ENCODE results near the gene RSRP1.

The RSRP1 gene

GRCh38 chr1:25220666-25221065 is 26.6 kb downstream of the RSRP1 start:
- DNase-seq (ENCODE audit: low read depth): no peak
- TF ChIP-seq CTCF (conservative IDR thresholded peaks at IDR 0.05; ENCODE audit: low read length): no peak
- no peak overlapping the region for H3K4me3 ChIP-seq (ENCODE audit: low read length)

GRCh38 chr1:25219661-25220251 is 27.5 kb downstream of the RSRP1 start:
- no peak overlapping the region for H3K4me3 ChIP-seq (ENCODE audit: low read length)
- TF ChIP-seq CTCF (conservative IDR thresholded peaks at IDR 0.05; ENCODE audit: low read length): no peak
- DNase-seq (ENCODE audit: low read depth): no peak

GRCh38 chr1:25217598-25218232 is 29.5 kb downstream of the RSRP1 start:
- no peak for DNase-seq (ENCODE audit: low read depth)
- no peak for TF ChIP-seq CTCF (conservative IDR thresholded peaks at IDR 0.05; ENCODE audit: low read length)
- no peak overlapping the region for H3K4me3 ChIP-seq (ENCODE audit: low read length)

GRCh38 chr1:25217015-25217414 is 30.2 kb downstream of the RSRP1 start:
- TF ChIP-seq CTCF (conservative IDR thresholded peaks at IDR 0.05; ENCODE audit: low read length): no peak
- DNase-seq (ENCODE audit: low read depth): no peak
- H3K4me3 ChIP-seq (ENCODE audit: low read length): no peak overlapping the region

GRCh38 chr1:25216123-25216522 is 31.1 kb downstream of the RSRP1 start:
- TF ChIP-seq CTCF (conservative IDR thresholded peaks at IDR 0.05; ENCODE audit: low read length): no peak
- H3K4me3 ChIP-seq (ENCODE audit: low read length): no peak overlapping the region
- DNase-seq (ENCODE audit: low read depth): no peak

GRCh38 chr1:25212725-25213124 is 34.5 kb downstream of the RSRP1 start:
- H3K4me3 ChIP-seq (ENCODE audit: low read length): no peak overlapping the region
- TF ChIP-seq CTCF (conservative IDR thresholded peaks at IDR 0.05; ENCODE audit: low read length): no peak
- no peak for DNase-seq (ENCODE audit: low read depth)

- no peak for TF ChIP-seq CTCF (conservative IDR thresholded peaks at IDR 0.05; ENCODE audit: low read length)
- no peak for DNase-seq (ENCODE audit: low read depth)
- H3K4me3 ChIP-seq (ENCODE audit: low read length): no peak overlapping the region
Observed at GRCh38 chr1:25210728-25211127, 36.5 kb downstream of the RSRP1 start.
